H9 (cell line): ENCODE data around the gene DGKB. TPM values are rescaled to one million over a fixed set of nuclear protein-coding genes. Genes with fewer than 3 reads are reported as not detected.

ENCODE experiments used
- DNase-seq: peaks from one replicate; pipeline ENCODE4 v3.0.0-alpha.2; 2017
- H2AFZ ChIP-seq: one replicate; pipeline ENCODE4 v1.6.1; 2013; ENCODE audit warnings: mild to moderate bottlenecking, low read length, control low read depth, moderate library complexity
- H2AK5ac ChIP-seq: 2 replicates; pipeline ENCODE4 v1.6.1; 2013; ENCODE audit warnings: low read length, control low read depth, mixed read lengths; ENCODE audit not compliant: insufficient read length
- H2BK120ac ChIP-seq: one replicate; pipeline ENCODE4 v1.6.1; 2013; ENCODE audit warnings: low read depth, mild to moderate bottlenecking, low read length, control low read depth, inconsistent platforms; ENCODE audit not compliant: poor library complexity, severe bottlenecking
- H2BK12ac ChIP-seq: 2 replicates; pipeline ENCODE4 v1.6.1; 2013; ENCODE audit warnings: low read length, control low read depth, mixed read lengths, low read depth; ENCODE audit not compliant: insufficient read length
- H2BK15ac ChIP-seq: 2 replicates; pipeline ENCODE4 v1.6.1; 2013; ENCODE audit warnings: low read depth, low read length, control low read depth
- H2BK20ac ChIP-seq: one replicate; pipeline ENCODE4 v1.6.1; 2013; ENCODE audit warnings: low read depth, mild to moderate bottlenecking, low read length, control low read depth, inconsistent platforms; ENCODE audit not compliant: poor library complexity, severe bottlenecking
- H2BK5ac ChIP-seq: 2 replicates; pipeline ENCODE4 v1.6.1; 2013; ENCODE audit warnings: low read length, control low read depth, mixed read lengths; ENCODE audit not compliant: insufficient read length
- H3K14ac ChIP-seq: 2 replicates; pipeline ENCODE4 v1.6.1; 2013; ENCODE audit warnings: low read length, control low read depth; ENCODE audit not compliant: insufficient read depth
- H3K18ac ChIP-seq: 2 replicates; pipeline ENCODE4 v1.6.1; 2013; ENCODE audit warnings: low read depth, mild to moderate bottlenecking, mixed read lengths, low read length, control low read depth; ENCODE audit not compliant: insufficient read length
- H3K23ac ChIP-seq: 2 replicates; pipeline ENCODE4 v1.6.1; 2013; ENCODE audit warnings: low read length, control low read depth, mixed read lengths, low read depth; ENCODE audit not compliant: insufficient read length
- H3K23me2 ChIP-seq: 2 replicates; pipeline ENCODE4 v1.6.1; 2013; ENCODE audit warnings: low read depth, mild to moderate bottlenecking, mixed read lengths, low read length, control low read depth; ENCODE audit not compliant: insufficient read length, poor library complexity, severe bottlenecking
- H3K27ac ChIP-seq: 2 replicates; pipeline ENCODE4 v1.5.1; 2013; ENCODE audit warnings: low read length, control low read depth, mixed read lengths, low read depth; ENCODE audit not compliant: insufficient read length
- H3K27me3 ChIP-seq: 2 replicates; pipeline ENCODE4 v1.6.1; 2013; ENCODE audit warnings: low read length, control low read depth, inconsistent platforms; ENCODE audit not compliant: insufficient read depth
- H3K4ac ChIP-seq: 2 replicates; pipeline ENCODE4 v1.6.1; 2013; ENCODE audit warnings: low read depth, mild to moderate bottlenecking, control low read depth, inconsistent platforms, low read length, moderate library complexity
- H3K4me1 ChIP-seq: 2 replicates; pipeline ENCODE4 v1.6.1; 2013; ENCODE audit warnings: low read length, control low read depth, inconsistent platforms; ENCODE audit not compliant: insufficient read depth
- H3K4me2 ChIP-seq: 2 replicates; pipeline ENCODE4 v1.6.1; 2013; ENCODE audit warnings: low read length, control low read depth, mixed read lengths; ENCODE audit not compliant: insufficient read length, insufficient read depth
- H3K56ac ChIP-seq: 2 replicates; pipeline ENCODE4 v1.6.1; 2013; ENCODE audit warnings: low read depth, mild to moderate bottlenecking, mixed read lengths, low read length, control low read depth; ENCODE audit not compliant: insufficient read length
- H3K79me1 ChIP-seq: 2 replicates; pipeline ENCODE4 v1.6.1; 2013; ENCODE audit warnings: low read depth, mild to moderate bottlenecking, moderate library complexity, low read length, control low read depth, inconsistent platforms; ENCODE audit not compliant: insufficient read depth, poor library complexity, severe bottlenecking
- H3K79me2 ChIP-seq: 2 replicates; pipeline ENCODE4 v1.6.1; 2013; ENCODE audit warnings: low read length, control low read depth, inconsistent platforms; ENCODE audit not compliant: insufficient read depth
- H3K9ac ChIP-seq: 2 replicates; pipeline ENCODE4 v1.6.1; 2013; ENCODE audit warnings: low read length, control low read depth, mixed read lengths; ENCODE audit not compliant: insufficient read length; ENCODE audit errors: extremely low read depth
- H3K9me3 ChIP-seq: one replicate; pipeline ENCODE4 v1.6.1; 2013; ENCODE audit warnings: low read depth, low read length, inconsistent platforms; ENCODE audit not compliant: control insufficient read depth
- H3T11ph ChIP-seq: one replicate; pipeline ENCODE4 v1.6.1; 2013; ENCODE audit warnings: mild to moderate bottlenecking, low read length, control low read depth, inconsistent platforms
- H4K20me1 ChIP-seq: one replicate; pipeline ENCODE4 v1.6.1; 2013; ENCODE audit not compliant: control insufficient read depth, insufficient read length, insufficient read depth
- H4K5ac ChIP-seq: 2 replicates; pipeline ENCODE4 v1.6.1; 2013; ENCODE audit warnings: low read depth, mild to moderate bottlenecking, mixed read lengths, low read length, control low read depth; ENCODE audit not compliant: insufficient read length
- H4K8ac ChIP-seq: replicated peaks from 2 replicates; pipeline ENCODE4 v1.6.1; 2013; ENCODE audit warnings: low read length, control low read depth, mixed read lengths, low read depth; ENCODE audit not compliant: insufficient read length
- H4K91ac ChIP-seq: 2 replicates; pipeline ENCODE4 v1.6.1; 2013; ENCODE audit warnings: low read depth, mild to moderate bottlenecking, moderate library complexity, mixed read lengths, low read length, control low read depth; ENCODE audit not compliant: insufficient read length
- H3K27ac Mint-ChIP-seq, 3 experiments: 2 replicates in 2 of 3; 3 replicates in 1 of 3; pipeline ENCODE4 v1.8.0; 2020 to 2021; ENCODE audit warnings: mixed read lengths in 3 of 3, mild to moderate bottlenecking in 1 of 3, moderate library complexity in 1 of 3
- H3K27me3 Mint-ChIP-seq: 2 replicates; pipeline ENCODE4 v1.8.0; 2021; ENCODE audit warnings: low read depth, mild to moderate bottlenecking, moderate library complexity, mixed read lengths
- H3K36me3 Mint-ChIP-seq, 3 experiments: 2 replicates in 2 of 3; 3 replicates in 1 of 3; pipeline ENCODE4 v1.8.0; 2020 to 2021; ENCODE audit warnings: low read depth in 3 of 3, mixed read lengths in 3 of 3; ENCODE audit not compliant: insufficient read depth in 1 of 3
- H3K4me1 Mint-ChIP-seq, 2 experiments: 2 replicates each; pipeline ENCODE4 v1.8.0; 2020; ENCODE audit warnings: mixed read lengths in 2 of 2
- H3K4me3 Mint-ChIP-seq, 2 experiments: 2 replicates in 1 of 2; 3 replicates in 1 of 2; pipeline ENCODE4 v1.8.0; 2020 to 2021; ENCODE audit warnings: mild to moderate bottlenecking in 2 of 2, mixed read lengths in 2 of 2, moderate library complexity in 1 of 2
- H3K9me3 Mint-ChIP-seq, 2 experiments: 2 replicates in 1 of 2; 3 replicates in 1 of 2; pipeline ENCODE4 v1.8.0; 2020; ENCODE audit warnings: mild to moderate bottlenecking in 2 of 2, mixed read lengths in 2 of 2, moderate library complexity in 1 of 2
- CTCF ChIP-seq: fragments of 200-600 bp; sonication (generic); conservative IDR thresholded peaks from 3 replicates; pipeline ENCODE4 v1.8.0; 2021; ENCODE audit warnings: antibody characterized with exemption, mild to moderate bottlenecking
- WGBS: extraction: QIAGEN DNeasy Blood & Tissue Kit; methylation state at CpG from one replicate; pipeline ENCODE4 v1.1.7; 2013; ENCODE audit warnings: missing lambda C conversion rate, low lambda C conversion rate, mixed read lengths; ENCODE audit not compliant: insufficient read length; ENCODE audit errors: extremely low coverage; 5-methylcytosine and 5-hydroxymethylcytosine counted together
- total RNA-seq: library from RNA; stranded (reverse); gene quantifications from 2 replicates; pipeline ENCODE4 v1.2.1, GENCODE V29; 2021

The DGKB gene
- total RNA-seq, 1 experiment from 2014 or later, result 0.26 TPM

- no peak overlapping the region for H4K5ac ChIP-seq
- no peak overlapping the region for H3K23ac ChIP-seq
- H3K56ac ChIP-seq, result no peak overlapping the region
- no peak overlapping the region for H3K14ac ChIP-seq
- H3K9me3 Mint-ChIP-seq, result peaks cover 0 to 2% of the 10 kb centered on the region in 2 experiments; a peak in 2 of 5 replicates
- no peak overlapping the region for H3K27ac Mint-ChIP-seq
- no peak overlapping the region for H2AK5ac ChIP-seq
- no peaks in the 10 kb centered on the region for H4K20me1 ChIP-seq
- no peaks in the 10 kb centered on the region for H3K23me2 ChIP-seq
- no peaks in the 10 kb centered on the region; the same call in 1 of the 2 replicates for H3K27me3 Mint-ChIP-seq
- peaks cover 0 to 7% (median 0%) of the 10 kb centered on the region in 3 experiments; a peak in 3 of 7 replicates for H3K36me3 Mint-ChIP-seq
- no peak overlapping the region for H2BK15ac ChIP-seq
- no peak overlapping the region for H2AFZ ChIP-seq
- H3K27ac ChIP-seq, result no peak overlapping the region
- H4K91ac ChIP-seq, result no peak overlapping the region
- no peak overlapping the region for H4K8ac ChIP-seq
- no peak for DNase-seq
- H2BK5ac ChIP-seq, result no peak overlapping the region
- H3K4me1 Mint-ChIP-seq, result peaks cover 19 to 24% of the 10 kb centered on the region in 2 experiments
- no CpG with 5 or more reads among the region's 4 CpGs for WGBS
- no peaks in the 10 kb centered on the region for H3K9me3 ChIP-seq
- H3K4me3 Mint-ChIP-seq, result no peak overlapping the region
- no peak overlapping the region for H2BK12ac ChIP-seq
- no peaks in the 10 kb centered on the region for H3K79me2 ChIP-seq
- H3K4me1 ChIP-seq, result peaks cover 6% of the 10 kb centered on the region; the same call in 1 of the 2 replicates
- H2BK120ac ChIP-seq, result no peak overlapping the region
- no peaks in the 10 kb centered on the region for H3K79me1 ChIP-seq
- H3K27me3 ChIP-seq, result no peaks in the 10 kb centered on the region
- H3K9ac ChIP-seq, result no peak overlapping the region
- no peak overlapping the region for H3K18ac ChIP-seq
- no peak for TF ChIP-seq CTCF
- no peak overlapping the region for H3K4me2 ChIP-seq
- no peak overlapping the region for H3K4ac ChIP-seq
- no peak overlapping the region for H2BK20ac ChIP-seq
- no peak overlapping the region for H3T11ph ChIP-seq
Observed at GRCh38 chr7:14374336-14374735, 528.2 kb downstream of the DGKB start.
